Stimulated activated CD4-positive, alpha-beta T cell treated with anti-CD3 and anti-CD28 coated beads, Interleukin-4, amount 100 ng/mL, for 48 hours (primary cell): ENCODE measurements around the gene MRPL38.
"Not testable (repeated sequence)": the region's sequence is repeated elsewhere in the genome, so short reads cannot be mapped to it uniquely, and the experiment has no call there.

Experiments
- DNase-seq, 2 donors: peaks; one replicate each; pipeline ENCODE4 v3.0.0-alpha.2; 2020; ENCODE audit warnings: low read depth in 2 of 2

Gene MRPL38

GRCh38 chr17:75876190-75876937, 28.3 kb downstream of the MRPL38 start:
- DNase-seq: peak; percentile 54 to 59

DNA sequence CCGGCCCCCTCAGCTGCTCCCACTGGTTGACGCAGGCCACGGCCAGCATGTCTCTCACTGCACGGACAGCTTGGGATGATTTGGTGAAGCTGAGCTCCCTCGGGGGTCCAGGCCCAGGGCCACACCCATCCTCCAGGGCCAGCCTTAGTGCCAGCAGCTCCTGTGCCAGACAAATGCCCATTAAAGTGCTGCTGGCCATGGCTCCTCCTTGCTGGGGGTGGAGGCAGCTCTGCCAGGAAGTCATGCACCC, 28.8 kb downstream of the MRPL38 start:
- no peak for DNase-seq

DNA sequence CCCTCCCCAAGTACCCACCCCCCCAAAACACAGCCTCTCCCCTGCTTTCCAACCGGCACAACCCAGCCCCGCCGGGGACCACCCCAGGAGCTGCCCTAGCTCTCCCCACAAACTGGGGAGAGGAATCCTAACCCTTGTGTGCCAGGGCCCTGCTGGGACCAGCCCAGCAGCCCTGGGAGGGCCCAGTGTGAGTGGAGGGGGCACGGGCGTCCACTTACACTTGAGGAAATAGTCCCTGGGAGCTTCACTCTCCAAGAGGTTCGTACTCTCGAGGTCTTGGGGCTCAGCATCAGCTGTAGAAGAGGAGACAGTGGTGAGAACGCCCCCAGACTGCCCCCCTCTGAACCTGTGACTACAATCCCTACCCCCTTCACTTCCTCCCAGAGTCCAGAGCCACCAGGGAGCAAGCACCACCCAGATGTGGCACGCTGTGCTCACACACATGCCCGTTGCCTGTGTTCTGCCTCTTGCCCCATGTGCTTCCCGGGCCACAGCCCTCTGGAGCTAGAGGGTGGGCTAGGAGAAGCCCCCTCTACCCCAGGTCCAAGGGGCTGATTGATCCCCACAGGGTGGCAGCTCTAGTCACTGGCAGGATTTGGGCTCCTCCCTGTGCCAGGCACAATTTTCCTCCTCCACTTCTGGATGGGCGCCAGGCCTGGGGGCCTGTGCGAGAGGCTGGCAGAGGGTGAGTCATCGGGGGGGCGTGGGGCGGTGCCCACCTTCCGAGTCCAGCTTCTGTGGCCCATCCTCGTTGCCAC, 29.3 kb downstream of the MRPL38 start:
- DNase-seq: no peak

DNA sequence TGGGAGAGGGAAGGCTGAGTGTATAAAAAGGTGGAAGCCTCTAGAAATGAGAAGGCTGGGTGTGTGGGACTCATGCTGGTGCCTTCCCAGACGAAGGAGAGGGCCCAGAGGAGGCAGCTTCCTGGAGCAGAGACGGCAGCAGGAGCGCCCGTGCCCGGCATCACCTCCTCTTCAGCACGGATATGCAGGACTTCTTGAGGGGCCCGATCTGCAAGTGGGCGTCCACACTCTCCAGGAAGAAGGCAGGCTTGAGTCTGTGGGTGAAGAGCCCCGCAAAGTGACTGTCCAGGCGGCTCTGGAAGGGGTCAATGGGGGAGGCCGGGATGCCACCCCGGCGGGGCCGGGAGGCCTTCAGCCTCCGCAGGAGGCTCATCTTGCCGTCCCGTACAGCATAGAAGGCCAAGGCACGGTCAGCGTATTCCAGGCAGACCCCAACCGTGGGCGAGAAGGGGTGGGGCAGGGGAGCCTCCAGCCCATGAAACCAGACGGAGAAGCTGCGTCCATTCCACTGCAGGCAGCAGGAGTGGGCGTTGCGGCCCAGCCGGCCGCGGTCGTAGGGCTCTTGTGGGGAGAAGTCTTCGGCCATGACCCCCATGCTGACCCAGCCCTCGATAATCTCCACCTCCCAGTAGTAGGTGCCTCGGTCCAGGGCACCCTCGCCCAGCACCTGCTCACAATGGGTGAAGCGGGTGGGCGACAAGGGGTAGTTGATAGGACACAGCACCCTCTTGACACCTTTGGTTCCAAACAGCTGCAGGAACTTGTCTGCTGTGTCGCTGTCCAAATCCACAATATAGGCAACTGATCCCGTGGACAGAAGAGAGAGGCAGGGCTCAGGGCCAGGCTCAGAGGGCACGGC, 30.1 kb downstream of the MRPL38 start:
- DNase-seq: no peak

- no peak for DNase-seq
These were observed 30.9 kb downstream of the MRPL38 start for GRCh38 chr17:75873587-75874322.

DNA sequence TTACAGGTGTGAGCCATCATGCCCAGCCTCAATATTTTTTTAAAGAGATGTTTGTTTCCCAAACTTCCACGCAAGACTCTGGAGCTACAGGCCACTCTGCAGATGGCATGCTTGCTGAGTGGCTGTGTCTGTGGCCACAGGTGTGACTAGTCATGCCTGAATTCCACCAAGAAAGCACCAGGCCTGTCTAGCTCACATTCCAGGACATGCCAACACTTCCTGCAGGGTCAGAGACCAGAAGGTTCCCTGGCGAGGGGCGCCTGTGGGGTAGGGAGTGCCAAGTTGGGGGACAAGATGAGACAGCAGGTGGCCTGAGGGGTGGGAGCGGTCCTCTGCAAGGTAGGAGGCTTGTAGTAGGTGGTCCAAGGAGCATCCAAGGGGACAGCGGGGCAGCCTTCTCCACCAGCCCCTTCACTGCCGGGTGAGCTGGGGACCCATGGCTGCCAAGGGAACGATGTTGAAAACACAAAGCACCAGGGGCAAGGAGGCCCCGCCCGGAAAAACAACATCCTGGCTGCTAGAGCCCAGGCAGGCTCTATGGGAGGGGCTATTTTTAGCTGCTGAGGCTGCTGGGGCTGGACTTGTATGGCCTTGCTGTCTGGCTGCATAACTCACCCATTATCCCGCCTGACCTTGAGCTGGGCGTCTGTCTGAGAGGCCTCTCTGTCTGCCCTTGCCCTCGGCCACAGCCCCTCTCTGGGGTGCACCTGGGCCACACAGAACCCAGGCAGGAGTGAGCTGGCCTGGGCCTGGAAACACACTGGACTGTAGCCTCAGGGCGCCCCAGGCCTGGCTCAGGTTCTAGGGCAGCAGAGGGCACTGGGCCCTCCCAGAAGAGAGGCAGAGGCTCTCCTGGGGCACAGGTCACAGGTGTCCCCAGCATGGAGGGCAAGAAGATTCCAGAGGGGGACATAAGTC, 32.0 kb downstream of the MRPL38 start:
- DNase-seq: no peak

DNA sequence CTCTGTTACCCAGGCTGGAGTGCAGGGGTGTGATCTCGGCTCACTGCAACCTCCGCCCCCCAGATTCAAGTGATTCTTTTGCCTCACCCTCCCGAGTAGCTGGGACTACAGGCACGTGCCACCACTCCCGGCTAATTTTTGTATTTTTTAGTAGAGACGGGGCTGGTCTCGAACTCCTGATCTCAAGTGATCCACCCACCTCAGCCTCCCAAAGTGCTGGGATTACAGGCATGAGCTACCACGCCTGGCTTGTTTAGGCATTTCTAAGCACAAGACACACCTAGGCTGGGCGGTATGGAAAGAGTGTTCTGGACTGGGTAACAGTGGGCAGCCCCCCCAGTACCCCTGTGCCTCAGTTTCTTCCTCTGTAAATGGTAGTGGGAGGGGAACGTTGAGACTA, 34.5 kb downstream of the MRPL38 start:
- DNase-seq: not testable (repeated sequence)

DNA sequence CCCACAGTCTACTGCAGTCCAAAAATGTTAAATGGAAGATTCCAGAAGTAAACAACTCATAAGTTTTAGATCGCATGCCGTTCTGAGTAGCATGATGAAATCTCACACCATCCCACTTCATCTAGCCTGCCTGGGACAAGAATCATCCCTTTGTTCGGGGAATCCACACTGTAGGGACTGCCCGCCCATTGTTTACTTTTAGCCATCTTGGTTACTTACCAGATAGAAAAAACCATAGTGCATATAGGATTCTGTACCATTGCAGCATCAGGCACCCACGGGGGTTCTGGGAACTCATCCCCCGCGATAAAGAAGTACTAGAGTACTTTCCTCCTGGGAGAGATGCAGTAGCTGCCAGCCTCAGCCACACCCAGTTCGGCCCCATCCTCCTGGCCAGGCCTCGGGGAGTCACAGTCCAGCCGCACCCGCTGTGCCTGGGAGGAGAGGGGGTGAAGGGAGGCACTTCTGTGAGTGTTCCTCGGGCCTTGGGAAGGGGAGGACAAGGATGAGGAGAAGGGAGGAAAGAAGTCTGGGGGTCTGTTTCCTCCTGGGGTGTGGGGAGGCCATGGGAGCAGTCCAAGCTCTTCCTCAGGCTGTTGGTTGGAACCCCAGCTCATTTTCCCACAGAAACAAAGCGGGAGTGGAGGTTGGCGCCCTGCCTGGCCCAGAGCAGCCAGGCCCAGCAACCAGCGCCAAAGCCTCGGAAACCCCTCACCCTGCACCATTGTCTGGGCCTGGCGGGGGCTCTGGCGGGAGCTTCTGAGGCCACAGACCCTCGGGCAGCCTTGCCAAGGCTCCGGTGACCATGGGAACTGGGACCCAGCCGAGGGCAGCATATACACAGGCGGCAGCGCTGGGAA, 35.2 kb downstream of the MRPL38 start:
- DNase-seq: no peak

GRCh38 chr17:75868730-75869281, 35.9 kb downstream of the MRPL38 start:
- DNase-seq: not testable (repeated sequence)

DNA sequence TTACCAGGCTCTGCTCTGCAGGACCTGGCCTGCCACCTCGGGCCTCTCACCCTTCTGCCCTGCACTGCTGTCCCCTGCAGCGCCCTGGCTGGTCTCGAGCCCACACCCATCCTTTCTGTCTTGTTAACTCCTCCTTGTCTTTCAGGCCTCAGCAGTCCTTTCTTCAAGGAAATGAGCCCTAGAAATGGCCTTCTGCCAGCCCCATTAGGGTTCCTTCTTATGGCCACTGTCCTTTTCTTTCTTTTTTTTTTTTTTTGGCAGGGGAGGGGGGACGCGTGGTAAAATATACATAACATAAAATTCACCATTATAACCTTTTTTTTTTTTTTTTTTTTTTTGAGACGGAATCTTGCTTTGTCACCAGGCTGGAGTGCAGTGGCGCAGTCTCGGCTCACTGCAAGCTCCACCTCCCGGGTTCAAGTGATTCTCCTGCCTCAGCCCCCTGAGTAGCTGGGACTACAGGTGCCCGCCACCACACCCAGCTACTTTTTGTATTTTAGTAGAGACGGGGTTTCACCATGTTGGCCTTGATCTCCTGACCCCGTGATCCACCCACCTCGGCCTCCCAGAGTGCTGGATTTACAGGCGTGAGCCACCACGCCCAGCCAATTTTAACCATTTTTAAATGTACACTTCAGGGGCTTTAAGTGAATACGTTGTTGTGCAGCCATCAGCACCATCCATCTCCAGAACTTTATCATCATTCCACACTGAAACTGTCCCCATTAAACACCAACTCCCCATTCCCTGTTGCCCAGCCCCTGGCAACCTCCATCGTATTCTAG, 39.1 kb downstream of the MRPL38 start:
- not testable (repeated sequence) for DNase-seq

DNA sequence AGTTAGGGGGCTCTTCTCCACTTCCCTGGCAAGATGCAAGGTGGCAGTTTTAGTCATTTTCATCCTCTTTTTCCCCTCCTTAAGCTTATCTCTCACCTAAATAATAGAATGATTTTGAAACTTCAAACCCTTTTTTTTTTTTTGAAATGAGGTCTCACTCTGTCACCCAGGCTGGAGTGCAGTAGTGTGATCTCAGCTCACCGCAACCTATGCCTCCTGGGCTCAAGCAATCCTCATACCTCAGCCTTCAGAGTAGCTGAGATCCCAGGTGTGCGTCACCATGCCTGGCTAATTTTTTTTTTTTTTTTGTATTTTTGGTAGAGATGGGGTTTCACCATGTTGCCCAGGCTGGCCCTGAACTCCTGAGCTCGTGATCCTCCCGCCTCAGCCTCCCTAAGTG, 39.8 kb downstream of the MRPL38 start:
- DNase-seq: not testable (repeated sequence)

- DNase-seq: peak in 1 of 2 donors; percentile 25
These were observed 40.2 kb downstream of the MRPL38 start for GRCh38 chr17:75864448-75864871.

DNA sequence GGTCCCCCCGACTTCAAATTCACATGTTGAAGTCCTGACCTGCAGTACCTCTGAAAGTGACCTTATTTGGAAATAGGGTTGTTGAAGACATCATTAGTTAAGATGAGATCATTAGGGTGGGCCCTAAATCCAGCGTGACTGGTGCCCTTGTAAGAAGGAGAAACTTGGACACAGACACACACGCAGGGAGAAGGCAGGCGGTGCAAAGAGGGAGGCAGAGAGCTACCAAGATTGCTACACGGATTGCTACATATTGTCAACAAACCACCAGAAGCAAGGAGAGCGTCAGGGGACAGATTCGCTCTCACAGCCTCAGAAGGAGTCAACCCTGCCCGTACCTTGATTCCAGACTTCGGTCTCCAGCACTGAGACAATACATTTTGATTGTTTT, 42.8 kb downstream of the MRPL38 start:
- no peak for DNase-seq

- DNase-seq: not testable (repeated sequence)
These were observed 45.3 kb downstream of the MRPL38 start for GRCh38 chr17:75859358-75859757.

DNA sequence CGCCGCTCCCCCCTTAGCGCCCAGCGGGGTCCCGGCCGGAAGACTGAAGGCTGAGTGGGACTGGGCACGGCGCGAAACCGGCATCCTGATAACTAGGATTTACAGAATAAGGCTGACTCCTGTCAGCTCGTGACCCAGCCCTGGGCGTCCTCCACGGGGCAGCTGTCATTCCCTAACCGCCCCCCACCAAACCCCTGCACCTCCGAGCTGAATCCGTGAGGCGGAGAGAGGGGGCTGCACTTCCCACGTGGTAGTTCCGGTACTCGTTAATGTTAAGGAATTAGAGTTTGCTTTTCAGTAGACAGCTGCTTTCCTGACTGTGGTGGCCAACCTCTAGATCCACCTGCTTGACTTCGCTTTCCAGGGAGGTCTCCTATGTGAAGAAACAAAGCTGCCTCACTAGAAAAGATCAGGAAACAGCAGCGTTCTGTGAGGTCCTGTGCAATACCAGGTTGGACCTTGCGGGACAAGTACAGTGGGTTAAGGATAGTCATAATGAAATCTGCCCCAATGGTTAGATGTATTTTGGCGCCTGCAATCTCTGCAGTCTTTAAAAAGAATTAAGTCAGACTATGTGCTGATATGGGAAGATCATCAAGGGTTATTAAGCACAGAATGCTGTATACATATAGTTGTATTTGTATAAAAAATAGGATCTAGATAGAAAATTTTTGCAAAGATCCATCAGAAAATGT, 48.5 kb downstream of the MRPL38 start:
- DNase-seq: no peak

GRCh38 chr17:75855310-75856061, 49.2 kb downstream of the MRPL38 start, which contains the start of gene WBP2:
Gene WBP2, minus strand, starts transcription at chr17:75855335. Its CDS starts 38 bp downstream, at chr17:75855297.
- peak; percentile 94 to 96 for DNase-seq

DNA sequence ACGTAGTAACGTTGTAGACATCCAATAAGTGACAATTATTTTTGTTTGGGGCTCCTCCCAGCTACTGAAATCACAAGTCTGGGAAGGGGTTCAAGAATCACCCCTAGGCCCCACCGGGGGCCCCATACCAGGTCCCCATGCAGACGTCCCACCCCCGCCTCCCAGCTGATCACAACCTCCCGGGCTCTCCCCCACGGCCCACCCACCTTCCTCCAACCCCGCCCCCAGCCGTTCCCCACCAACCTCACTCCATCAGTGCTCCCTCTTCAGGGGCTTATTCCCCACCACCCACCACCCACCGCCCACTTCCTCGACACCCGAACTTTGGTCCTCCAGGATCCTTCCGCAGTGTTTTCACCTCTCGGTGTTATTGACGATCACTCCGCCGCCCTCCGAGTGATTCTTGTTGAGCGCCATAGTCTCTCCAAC, 49.8 kb downstream of the MRPL38 start:
- DNase-seq: no peak
